ENCODE data around the gene TRPM8.

DNA sequence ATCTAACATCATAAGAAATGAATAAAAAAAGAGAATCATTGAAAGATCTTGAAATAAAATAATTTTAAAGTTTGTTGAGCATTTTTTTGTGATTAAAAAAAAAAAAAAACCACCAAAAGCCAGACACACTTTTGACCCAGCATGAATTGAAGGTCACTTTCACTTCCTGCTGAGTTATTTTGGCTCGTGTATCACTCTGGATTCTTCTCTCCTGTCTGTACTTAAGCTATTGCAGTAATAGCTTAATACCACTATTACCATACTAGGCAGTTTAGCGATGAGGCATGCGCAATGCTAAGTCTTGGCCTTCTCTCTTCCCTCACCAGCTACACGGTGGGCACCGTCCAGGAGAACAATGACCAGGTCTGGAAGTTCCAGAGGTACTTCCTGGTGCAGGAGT, 78.8 kb downstream of the TRPM8 start:
- TF ChIP-seq EZH2phosphoT487 (IDR thresholded peaks at IDR 0.05) (no peak), EZH2 (IDR thresholded peaks at IDR 0.05) (no peak)
- TF ChIP-seq, protein P1, sequence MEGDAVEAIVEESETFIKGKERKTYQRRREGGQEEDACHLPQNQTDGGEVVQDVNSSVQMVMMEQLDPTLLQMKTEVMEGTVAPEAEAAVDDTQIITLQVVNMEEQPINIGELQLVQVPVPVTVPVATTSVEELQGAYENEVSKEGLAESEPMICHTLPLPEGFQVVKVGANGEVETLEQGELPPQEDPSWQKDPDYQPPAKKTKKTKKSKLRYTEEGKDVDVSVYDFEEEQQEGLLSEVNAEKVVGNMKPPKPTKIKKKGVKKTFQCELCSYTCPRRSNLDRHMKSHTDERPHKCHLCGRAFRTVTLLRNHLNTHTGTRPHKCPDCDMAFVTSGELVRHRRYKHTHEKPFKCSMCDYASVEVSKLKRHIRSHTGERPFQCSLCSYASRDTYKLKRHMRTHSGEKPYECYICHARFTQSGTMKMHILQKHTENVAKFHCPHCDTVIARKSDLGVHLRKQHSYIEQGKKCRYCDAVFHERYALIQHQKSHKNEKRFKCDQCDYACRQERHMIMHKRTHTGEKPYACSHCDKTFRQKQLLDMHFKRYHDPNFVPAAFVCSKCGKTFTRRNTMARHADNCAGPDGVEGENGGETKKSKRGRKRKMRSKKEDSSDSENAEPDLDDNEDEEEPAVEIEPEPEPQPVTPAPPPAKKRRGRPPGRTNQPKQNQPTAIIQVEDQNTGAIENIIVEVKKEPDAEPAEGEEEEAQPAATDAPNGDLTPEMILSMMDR (IDR thresholded peaks at IDR 0.05): no peak

Data from neural progenitor cell (in vitro differentiated cells).